SK-N-DZ (cell line): Measurements from ENCODE around the gene KLF5.
A peak's percentile ranks its signal among the peaks of the same experiment; 100 is the strongest.

Experiments used
- DNase-seq: peaks from one replicate; pipeline ENCODE4 v3.0.0-alpha.2; 2015; ENCODE audit warnings: low spot score

KLF5 gene

DNA sequence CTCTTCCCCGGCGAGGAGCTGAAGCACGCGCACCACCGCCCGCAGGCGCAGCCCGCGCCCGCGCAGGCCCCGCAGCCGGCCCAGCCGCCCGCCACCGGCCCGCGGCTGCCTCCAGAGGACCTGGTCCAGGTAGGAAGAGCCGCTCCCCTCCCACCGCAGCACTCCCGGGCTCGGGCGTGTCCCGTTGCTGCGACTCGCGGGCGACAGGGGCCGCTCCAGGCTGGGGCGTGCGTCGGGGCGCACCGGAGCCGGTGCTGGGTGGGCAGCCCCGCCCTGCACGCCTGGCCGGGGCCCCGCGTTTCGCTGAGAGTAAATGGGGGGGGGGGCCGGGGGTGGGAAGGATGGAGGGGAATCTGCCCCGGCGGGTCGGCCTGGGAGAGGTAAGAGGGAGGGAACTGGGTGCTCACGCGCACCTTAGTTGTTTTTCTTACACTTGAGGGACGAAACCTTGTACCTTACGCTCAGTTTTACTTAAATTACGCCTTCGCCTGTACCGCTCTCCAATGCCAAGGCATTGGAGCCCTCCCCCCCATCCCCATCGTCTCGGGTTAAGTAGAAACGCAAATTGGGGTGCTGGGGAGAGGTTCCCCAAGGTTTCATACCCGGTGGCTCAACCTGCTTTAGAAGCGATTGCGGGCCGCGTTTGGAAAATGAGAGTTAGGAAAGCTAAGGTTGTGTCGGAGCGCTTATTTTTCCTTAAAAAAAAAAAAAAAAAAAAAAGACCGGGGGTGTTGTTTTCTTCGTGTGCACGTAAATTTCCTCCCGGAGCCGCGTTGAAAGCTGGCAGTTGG lies 850 bp downstream of the KLF5 start:
- DNase-seq = peak; percentile 8

- DNase-seq = no peak
These were observed 1.7 kb downstream of the KLF5 start for GRCh38 chr13:73060251-73061160.

- no peak for DNase-seq
These were observed 2.7 kb downstream of the KLF5 start for GRCh38 chr13:73061473-73061872.

- DNase-seq = no peak
These were observed 3.1 kb downstream of the KLF5 start for GRCh38 chr13:73061876-73062275.

GRCh38 chr13:73062468-73062867 lies 3.7 kb downstream of the KLF5 start:
- DNase-seq = no peak

- no peak for DNase-seq
These were observed 4.4 kb downstream of the KLF5 start for GRCh38 chr13:73063166-73063565.

GRCh38 chr13:73065036-73065435 lies 6.2 kb downstream of the KLF5 start:
- no peak for DNase-seq

GRCh38 chr13:73065665-73066340 lies 7.0 kb downstream of the KLF5 start:
- no peak for DNase-seq

- DNase-seq = no peak
These were observed 10.5 kb downstream of the KLF5 start for GRCh38 chr13:73069206-73069805.

GRCh38 chr13:73070451-73071098 lies 11.8 kb downstream of the KLF5 start:
- no peak for DNase-seq

DNA sequence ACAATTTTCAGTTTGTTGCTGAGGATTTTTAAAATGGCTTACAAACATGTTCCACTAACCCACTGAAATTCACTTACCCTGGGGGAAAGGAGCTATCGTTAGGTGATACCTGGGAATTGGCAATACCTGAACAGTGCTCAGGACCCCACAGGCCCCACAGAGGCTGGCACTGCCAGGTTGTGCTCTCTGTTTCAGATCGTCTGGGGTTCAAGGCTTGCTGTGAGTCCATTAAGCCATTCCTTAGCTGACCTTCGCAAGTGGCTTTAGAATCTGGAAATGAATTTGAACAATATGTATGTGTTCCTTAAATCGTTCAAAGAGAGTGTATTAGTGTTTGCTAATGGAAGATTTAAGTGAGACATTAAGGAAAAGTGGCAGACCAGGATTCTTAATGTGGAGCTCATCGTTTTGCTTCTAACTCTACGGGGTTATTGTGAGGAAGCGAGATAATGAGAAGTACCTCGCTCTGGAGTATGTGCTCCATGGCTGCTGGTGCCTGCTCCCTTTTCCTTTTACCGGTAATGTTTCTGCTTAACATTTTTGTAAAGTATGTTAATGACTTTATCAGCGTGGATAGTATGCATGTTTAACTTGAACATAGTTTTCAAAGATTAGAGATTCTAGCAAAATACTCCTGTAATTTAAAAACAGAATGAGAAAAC lies 13.6 kb downstream of the KLF5 start:
- DNase-seq = no peak

- DNase-seq = no peak
These were observed 14.2 kb downstream of the KLF5 start for GRCh38 chr13:73073050-73073449.

DNA sequence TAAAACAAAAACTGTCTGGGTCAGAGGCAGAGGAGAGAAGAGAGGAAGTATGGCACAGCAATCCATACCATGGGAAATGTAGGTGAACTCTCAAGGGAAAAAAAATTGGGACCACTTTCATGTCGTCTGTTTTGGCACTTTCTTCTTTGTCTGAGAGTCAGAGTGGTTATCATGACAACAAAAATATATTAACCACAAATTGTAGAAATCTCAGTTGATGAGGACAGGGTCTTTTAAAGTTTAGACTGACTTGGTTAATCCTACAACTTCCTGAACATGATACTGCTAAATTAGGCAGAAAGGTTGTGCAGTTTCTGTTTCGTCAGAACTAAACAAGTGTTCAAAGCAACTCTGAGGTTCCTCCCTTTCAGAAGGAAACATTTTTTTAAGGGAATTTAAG lies 15.2 kb downstream of the KLF5 start:
- no peak for DNase-seq

DNA sequence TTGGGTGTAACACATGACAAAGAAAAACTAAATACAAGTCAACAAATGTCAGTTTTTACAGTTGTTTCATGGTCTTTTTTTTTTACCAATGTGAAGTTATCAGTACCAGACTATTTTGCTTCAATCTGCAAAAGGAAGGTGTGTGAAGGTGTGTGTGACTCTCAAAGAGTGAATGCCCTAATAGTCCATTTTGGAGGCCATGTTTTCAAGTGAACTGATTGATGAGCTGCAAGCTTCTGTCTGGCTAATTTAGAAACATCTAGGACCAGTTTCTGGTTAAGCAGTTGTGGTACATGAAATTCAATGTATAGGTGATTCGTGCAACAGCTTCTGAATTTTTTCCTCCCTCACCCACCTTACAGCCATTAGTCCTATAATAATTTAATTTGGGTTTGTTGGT lies 16.1 kb downstream of the KLF5 start:
- no peak for DNase-seq

DNA sequence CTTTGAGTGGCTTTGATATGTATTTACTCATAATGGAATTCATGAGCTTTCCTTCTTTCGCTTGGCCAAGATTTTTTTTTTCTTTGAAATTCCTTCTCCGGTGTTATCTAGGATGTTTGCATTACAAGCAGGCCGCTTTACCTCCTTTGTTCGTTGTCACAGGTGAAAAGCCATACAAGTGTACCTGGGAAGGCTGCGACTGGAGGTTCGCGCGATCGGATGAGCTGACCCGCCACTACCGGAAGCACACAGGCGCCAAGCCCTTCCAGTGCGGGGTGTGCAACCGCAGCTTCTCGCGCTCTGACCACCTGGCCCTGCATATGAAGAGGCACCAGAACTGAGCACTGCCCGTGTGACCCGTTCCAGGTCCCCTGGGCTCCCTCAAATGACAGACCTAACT lies 16.7 kb downstream of the KLF5 start:
- no peak for DNase-seq

DNA sequence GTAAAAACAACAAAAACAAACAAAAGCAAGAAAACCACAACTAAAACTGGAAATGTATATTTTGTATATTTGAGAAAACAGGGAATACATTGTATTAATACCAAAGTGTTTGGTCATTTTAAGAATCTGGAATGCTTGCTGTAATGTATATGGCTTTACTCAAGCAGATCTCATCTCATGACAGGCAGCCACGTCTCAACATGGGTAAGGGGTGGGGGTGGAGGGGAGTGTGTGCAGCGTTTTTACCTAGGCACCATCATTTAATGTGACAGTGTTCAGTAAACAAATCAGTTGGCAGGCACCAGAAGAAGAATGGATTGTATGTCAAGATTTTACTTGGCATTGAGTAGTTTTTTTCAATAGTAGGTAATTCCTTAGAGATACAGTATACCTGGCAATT lies 17.1 kb downstream of the KLF5 start:
- DNase-seq = no peak

GRCh38 chr13:73077865-73078264 lies 19.1 kb downstream of the KLF5 start:
- no peak for DNase-seq

DNA sequence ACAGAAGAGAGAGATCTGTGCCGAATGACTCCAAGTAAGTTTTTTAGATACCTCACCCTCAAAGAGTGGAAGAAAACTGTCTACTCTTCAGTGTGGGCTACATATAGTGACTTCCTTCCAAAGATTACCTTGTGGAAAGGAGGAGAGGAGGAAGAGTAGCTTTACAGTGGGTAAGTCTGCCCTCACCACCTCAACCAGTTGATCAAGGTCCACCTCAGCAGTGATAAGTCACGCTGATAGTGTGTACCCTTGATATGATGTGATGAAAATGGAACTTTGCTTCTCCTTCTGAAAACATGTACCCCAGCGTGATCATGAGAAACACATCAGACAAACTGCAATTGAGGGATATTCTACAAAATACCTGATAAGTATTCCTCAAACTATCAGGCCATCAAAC lies 20.6 kb downstream of the KLF5 start:
- no peak for DNase-seq

DNA sequence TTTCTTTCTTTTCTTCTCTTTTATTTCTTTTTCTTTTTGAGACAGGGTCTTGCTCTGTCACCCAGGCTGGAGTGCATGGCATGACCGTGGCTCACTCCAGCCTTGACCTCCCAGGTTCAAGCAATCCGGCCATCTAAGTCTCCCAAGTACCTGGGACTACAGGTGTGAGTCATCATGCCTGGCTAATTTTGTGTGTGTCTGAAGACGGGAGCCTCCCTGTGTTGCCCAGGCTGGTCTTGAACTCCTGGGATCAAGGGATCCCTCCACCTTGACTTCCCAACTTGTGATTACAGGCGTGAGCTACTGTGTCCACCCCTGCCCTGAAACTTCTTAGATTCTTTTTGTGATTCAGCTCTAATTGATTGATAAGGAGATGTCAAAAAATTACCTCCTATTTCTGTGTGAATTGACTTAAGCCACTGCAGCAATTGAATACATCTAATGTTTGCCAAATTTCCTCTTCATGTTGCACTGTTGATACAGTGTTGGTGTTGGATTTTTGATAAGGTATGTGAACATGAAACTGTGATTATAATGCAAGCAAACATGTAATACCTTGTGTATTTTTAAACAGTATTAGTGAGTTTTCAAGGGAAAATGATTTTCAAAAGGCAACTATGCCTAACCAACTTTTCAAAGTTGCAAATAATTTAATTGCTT lies 22.6 kb downstream of the KLF5 start:
- DNase-seq = no peak

- DNase-seq = no peak
These were observed 23.7 kb downstream of the KLF5 start for GRCh38 chr13:73082471-73082870.
